OCI-LY3 (cell line): Measurements from ENCODE around the gene ELF1.
"Not testable (repeated sequence)": the region's sequence is repeated elsewhere in the genome, so short reads cannot be mapped to it uniquely, and the experiment has no call there.

ENCODE experiments used
- H2AFZ ChIP-seq: fragments of 200-600, 300-600 bp; shearing (Covaris generic); 2 replicates; pipeline ENCODE4 v1.6.0; 2014; ENCODE audit warnings: antibody characterized with exemption, low read depth, low read length
- H3K27ac ChIP-seq: fragments of 200-600, 300-600 bp; sonication (generic); 2 replicates; pipeline ENCODE4 v1.5.1; 2014; ENCODE audit warnings: mild to moderate bottlenecking, low read length, moderate library complexity, mixed read lengths
- H3K27me3 ChIP-seq: fragments of 200-600, 300-600 bp; sonication (generic); 2 replicates; pipeline ENCODE4 v1.6.1; 2014; ENCODE audit warnings: low read depth, low read length, mixed read lengths
- H3K36me3 ChIP-seq: fragments of 200-600, 300-600 bp; sonication (generic); replicated peaks from 2 replicates; pipeline ENCODE3; 2014; ENCODE audit warnings: low read depth, low read length, mixed read lengths
- H3K4me1 ChIP-seq: fragments of 300-600, 200-600 bp; sonication (generic); 2 replicates; pipeline ENCODE4 v1.6.1; 2014; ENCODE audit warnings: low read length, mixed read lengths
- H3K4me2 ChIP-seq: fragments of 200-600, 300-600 bp; sonication (generic); 2 replicates; pipeline ENCODE4 v1.6.1; 2014; ENCODE audit warnings: low read length, mixed read lengths
- H3K4me3 ChIP-seq: fragments of 300-600, 200-600 bp; sonication (generic); 2 replicates; pipeline ENCODE4 v1.5.1; 2014; ENCODE audit warnings: antibody characterized with exemption, mild to moderate bottlenecking, low read length, moderate library complexity
- H3K79me2 ChIP-seq: fragments of 300-600, 200-600 bp; shearing (Covaris generic); 2 replicates; pipeline ENCODE4 v1.6.1; 2014; ENCODE audit warnings: mild to moderate bottlenecking, low read length, mixed read lengths
- H3K9ac ChIP-seq: fragments of 300-600, 200-600 bp; shearing (Covaris generic); 2 replicates; pipeline ENCODE4 v1.6.0; 2014; ENCODE audit warnings: mild to moderate bottlenecking, low read length, moderate library complexity
- H3K9me3 ChIP-seq: fragments of 200-600, 300-600 bp; shearing (Covaris generic); 2 replicates; pipeline ENCODE4 v1.6.1; 2014; ENCODE audit warnings: low read length, mixed read lengths; ENCODE audit not compliant: insufficient read depth
- H4K20me1 ChIP-seq: fragments of 200-600, 300-600 bp; sonication (generic); 2 replicates; pipeline ENCODE4 v1.6.1; 2016; ENCODE audit warnings: low read length, mixed read lengths; ENCODE audit not compliant: insufficient read depth
- CTCF ChIP-seq: fragments of 200-600, 300-600 bp; sonication (generic); IDR thresholded peaks from 2 replicates; pipeline ENCODE4 v1.5.1; 2014; ENCODE audit warnings: antibody characterized with exemption, low read length, low read depth
- EZH2phosphoT487 ChIP-seq: fragments of 200-600 bp; shearing (Covaris generic); IDR thresholded peaks from 2 replicates; pipeline ENCODE4 v1.6.1; 2018; ENCODE audit warnings: antibody characterized with exemption, mixed run types, low read depth

ELF1 gene

GRCh38 chr13:40981949-40982348, 37.2 kb downstream of the ELF1 start:
- no peak overlapping the region for H3K27ac ChIP-seq
- no peaks in the 10 kb centered on the region for H3K9me3 ChIP-seq
- H3K79me2 ChIP-seq, result peaks cover 96% of the 10 kb centered on the region
- peaks cover 89% of the 10 kb centered on the region for H4K20me1 ChIP-seq
- no peak overlapping the region for H3K4me3 ChIP-seq
- H3K27me3 ChIP-seq, result no peaks in the 10 kb centered on the region
- no peak overlapping the region for H2AFZ ChIP-seq
- H3K9ac ChIP-seq, result no peak overlapping the region
- H3K36me3 ChIP-seq, result peaks cover 21% of the 10 kb centered on the region
- peaks cover 52% of the 10 kb centered on the region for H3K4me1 ChIP-seq
- H3K4me2 ChIP-seq, result no peak overlapping the region
- TF ChIP-seq EZH2phosphoT487, result no peak
- no peak for TF ChIP-seq CTCF

GRCh38 chr13:40981361-40981760, 37.8 kb downstream of the ELF1 start:
- TF ChIP-seq EZH2phosphoT487, result no peak
- no peak for TF ChIP-seq CTCF
- Histone ChIP-seq H3K9me3 (no peaks in the 10 kb centered on the region), H2AFZ (no peak overlapping the region), H3K4me3 (no peak overlapping the region), H3K27ac (no peak overlapping the region), H3K79me2 (peaks cover 99% of the 10 kb centered on the region), H3K4me1 (peaks cover 50% of the 10 kb centered on the region), H3K36me3 (peaks cover 21% of the 10 kb centered on the region), H3K4me2 (no peak overlapping the region), H4K20me1 (peaks cover 92% of the 10 kb centered on the region), H3K9ac (no peak overlapping the region), H3K27me3 (no peaks in the 10 kb centered on the region)

- Histone ChIP-seq H3K4me2 (no peak overlapping the region), H3K9ac (no peak overlapping the region), H3K79me2 (peaks cover 99% of the 10 kb centered on the region), H3K9me3 (no peaks in the 10 kb centered on the region), H3K36me3 (peaks cover 28% of the 10 kb centered on the region), H2AFZ (no peak overlapping the region), H3K4me1 (peaks cover 42% of the 10 kb centered on the region), H4K20me1 (peaks cover 92% of the 10 kb centered on the region), H3K27me3 (no peaks in the 10 kb centered on the region), H3K4me3 (no peak overlapping the region), H3K27ac (no peak overlapping the region)
- no peak for TF ChIP-seq CTCF
- TF ChIP-seq EZH2phosphoT487, result no peak
These were observed 38.7 kb downstream of the ELF1 start for GRCh38 chr13:40980461-40980860.

GRCh38 chr13:40979232-40979631, 39.9 kb downstream of the ELF1 start:
- no peaks in the 10 kb centered on the region for H3K9me3 ChIP-seq
- H3K36me3 ChIP-seq, result peaks cover 28% of the 10 kb centered on the region
- no peak overlapping the region for H3K4me2 ChIP-seq
- peaks cover 44% of the 10 kb centered on the region for H3K4me1 ChIP-seq
- H3K27me3 ChIP-seq, result no peaks in the 10 kb centered on the region
- no peak overlapping the region for H3K27ac ChIP-seq
- no peak overlapping the region for H2AFZ ChIP-seq
- no peak overlapping the region for H3K9ac ChIP-seq
- no peak overlapping the region for H3K4me3 ChIP-seq
- H3K79me2 ChIP-seq, result peaks cover 99% of the 10 kb centered on the region
- TF ChIP-seq EZH2phosphoT487 (no peak), CTCF (no peak)
- peaks cover 92% of the 10 kb centered on the region for H4K20me1 ChIP-seq

- not testable (repeated sequence) for H3K27me3 ChIP-seq, H3K9me3 ChIP-seq, H3K27ac ChIP-seq, H3K4me2 ChIP-seq, H3K4me3 ChIP-seq, H3K9ac ChIP-seq, H2AFZ ChIP-seq
- Histone ChIP-seq H3K79me2 (peaks cover 99% of the 10 kb centered on the region), H3K36me3 (peaks cover 28% of the 10 kb centered on the region), H3K4me1 (peaks cover 45% of the 10 kb centered on the region), H4K20me1 (peaks cover 92% of the 10 kb centered on the region)
These were observed 41.0 kb downstream of the ELF1 start for GRCh38 chr13:40978109-40978508.
